ENCODE results near the gene NKX2-1.
"Not testable (repeated sequence)": the region's sequence is repeated elsewhere in the genome, so short reads cannot be mapped to it uniquely, and the experiment has no call there.

The NKX2-1 gene

GRCh38 chr14:36485773-36486172 lies 34.3 kb downstream of the NKX2-1 start:
- Histone ChIP-seq H3K27me3 (ENCODE audit: insufficient read depth, low read depth, severe bottlenecking) (peaks cover 50% of the 10 kb centered on the region), H3K27ac (no peak overlapping the region), H3K36me3 (no peaks in the 10 kb centered on the region), H3K9me3 (ENCODE audit: severe bottlenecking) (no peaks in the 10 kb centered on the region), H3K4me3 (ENCODE audit: low read depth, low read length) (no peak overlapping the region)
- TF ChIP-seq, protein P1, sequence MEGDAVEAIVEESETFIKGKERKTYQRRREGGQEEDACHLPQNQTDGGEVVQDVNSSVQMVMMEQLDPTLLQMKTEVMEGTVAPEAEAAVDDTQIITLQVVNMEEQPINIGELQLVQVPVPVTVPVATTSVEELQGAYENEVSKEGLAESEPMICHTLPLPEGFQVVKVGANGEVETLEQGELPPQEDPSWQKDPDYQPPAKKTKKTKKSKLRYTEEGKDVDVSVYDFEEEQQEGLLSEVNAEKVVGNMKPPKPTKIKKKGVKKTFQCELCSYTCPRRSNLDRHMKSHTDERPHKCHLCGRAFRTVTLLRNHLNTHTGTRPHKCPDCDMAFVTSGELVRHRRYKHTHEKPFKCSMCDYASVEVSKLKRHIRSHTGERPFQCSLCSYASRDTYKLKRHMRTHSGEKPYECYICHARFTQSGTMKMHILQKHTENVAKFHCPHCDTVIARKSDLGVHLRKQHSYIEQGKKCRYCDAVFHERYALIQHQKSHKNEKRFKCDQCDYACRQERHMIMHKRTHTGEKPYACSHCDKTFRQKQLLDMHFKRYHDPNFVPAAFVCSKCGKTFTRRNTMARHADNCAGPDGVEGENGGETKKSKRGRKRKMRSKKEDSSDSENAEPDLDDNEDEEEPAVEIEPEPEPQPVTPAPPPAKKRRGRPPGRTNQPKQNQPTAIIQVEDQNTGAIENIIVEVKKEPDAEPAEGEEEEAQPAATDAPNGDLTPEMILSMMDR (IDR thresholded peaks at IDR 0.05; ENCODE audit: low read depth, low read length) = no peak
- no peak for DNase-seq

DNA sequence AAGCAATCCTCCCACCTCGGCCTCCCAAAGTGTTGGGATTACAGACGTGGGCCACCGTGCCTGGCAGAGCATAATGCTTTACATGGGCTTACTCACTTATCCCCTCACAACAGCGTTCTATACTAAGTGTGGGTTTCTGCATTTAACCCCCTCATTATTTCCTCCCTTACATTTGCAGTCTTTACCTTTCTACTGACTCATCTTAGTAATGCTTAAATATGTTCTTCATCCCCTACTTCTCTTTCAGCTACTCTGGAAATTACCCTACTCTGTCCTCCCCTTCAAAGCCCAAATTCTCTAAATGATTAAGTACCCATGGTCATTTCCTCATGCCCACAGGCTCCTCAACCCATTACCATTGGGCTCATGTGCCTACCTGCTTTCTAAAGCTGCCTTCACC lies 40.7 kb downstream of the NKX2-1 start:
- Histone ChIP-seq H3K36me3 (no peaks in the 10 kb centered on the region), H3K27me3 (ENCODE audit: insufficient read depth, low read depth, severe bottlenecking) (peaks cover 38% of the 10 kb centered on the region), H3K27ac (no peak overlapping the region), H3K4me3 (ENCODE audit: low read depth, low read length) (no peak overlapping the region), H3K9me3 (ENCODE audit: severe bottlenecking) (no peaks in the 10 kb centered on the region)
- DNase-seq = no peak
- TF ChIP-seq, protein P1 (IDR thresholded peaks at IDR 0.05; ENCODE audit: low read depth, low read length) = no peak

GRCh38 chr14:36478782-36479181 lies 41.2 kb downstream of the NKX2-1 start:
- no peak for DNase-seq
- peaks cover 35% of the 10 kb centered on the region for H3K27me3 ChIP-seq (ENCODE audit: insufficient read depth, low read depth, severe bottlenecking)
- TF ChIP-seq, protein P1 (IDR thresholded peaks at IDR 0.05; ENCODE audit: low read depth, low read length) = no peak
- H3K36me3 ChIP-seq = no peaks in the 10 kb centered on the region
- no peaks in the 10 kb centered on the region for H3K9me3 ChIP-seq (ENCODE audit: severe bottlenecking)
- no peak overlapping the region for H3K27ac ChIP-seq
- no peak overlapping the region for H3K4me3 ChIP-seq (ENCODE audit: low read depth, low read length)

- Histone ChIP-seq H3K27me3 (ENCODE audit: insufficient read depth, low read depth, severe bottlenecking) (peaks cover 38% of the 10 kb centered on the region), H3K36me3 (no peaks in the 10 kb centered on the region), H3K4me3 (ENCODE audit: low read depth, low read length) (no peak overlapping the region), H3K9me3 (ENCODE audit: severe bottlenecking) (no peaks in the 10 kb centered on the region), H3K27ac (no peak overlapping the region)
- TF ChIP-seq, protein P1 (IDR thresholded peaks at IDR 0.05; ENCODE audit: low read depth, low read length) = no peak
- DNase-seq = no peak
These were observed 42.8 kb downstream of the NKX2-1 start for GRCh38 chr14:36477266-36477665.

GRCh38 chr14:36476061-36476460 lies 44.0 kb downstream of the NKX2-1 start:
- DNase-seq = not testable (repeated sequence)

GRCh38 chr14:36474593-36474992 lies 45.4 kb downstream of the NKX2-1 start:
- H3K27ac ChIP-seq = no peak overlapping the region
- no peaks in the 10 kb centered on the region for H3K36me3 ChIP-seq
- TF ChIP-seq, protein P1 (IDR thresholded peaks at IDR 0.05; ENCODE audit: low read depth, low read length) = no peak
- no peaks in the 10 kb centered on the region for H3K9me3 ChIP-seq (ENCODE audit: severe bottlenecking)
- no peak for DNase-seq
- no peak overlapping the region for H3K4me3 ChIP-seq (ENCODE audit: low read depth, low read length)
- peaks cover 48% of the 10 kb centered on the region for H3K27me3 ChIP-seq (ENCODE audit: insufficient read depth, low read depth, severe bottlenecking)

More at GRCh38 chr14:36476061-36476460, 44.0 kb downstream of the NKX2-1 start:
- not testable (repeated sequence) for H3K27ac ChIP-seq; H3K36me3 ChIP-seq; H3K4me3 ChIP-seq (ENCODE audit: low read depth, low read length); H3K9me3 ChIP-seq (ENCODE audit: severe bottlenecking)
- H3K27me3 ChIP-seq (ENCODE audit: insufficient read depth, low read depth, severe bottlenecking) = peaks cover 40% of the 10 kb centered on the region
